H9 (cell line): Measurements from ENCODE around the gene DCHS2. TPM values are rescaled to one million over a fixed set of nuclear protein-coding genes. Genes with fewer than 3 reads are reported as not detected.

Experiments used
- DNase-seq: peaks from one replicate; pipeline ENCODE4 v3.0.0-alpha.2; 2017
- H2AFZ ChIP-seq: one replicate; pipeline ENCODE4 v1.6.1; 2013; ENCODE audit warnings: mild to moderate bottlenecking, low read length, control low read depth, moderate library complexity
- H2AK5ac ChIP-seq: 2 replicates; pipeline ENCODE4 v1.6.1; 2013; ENCODE audit warnings: low read length, control low read depth, mixed read lengths; ENCODE audit not compliant: insufficient read length
- H2BK120ac ChIP-seq: one replicate; pipeline ENCODE4 v1.6.1; 2013; ENCODE audit warnings: low read depth, mild to moderate bottlenecking, low read length, control low read depth, inconsistent platforms; ENCODE audit not compliant: poor library complexity, severe bottlenecking
- H2BK12ac ChIP-seq: 2 replicates; pipeline ENCODE4 v1.6.1; 2013; ENCODE audit warnings: low read length, control low read depth, mixed read lengths, low read depth; ENCODE audit not compliant: insufficient read length
- H2BK15ac ChIP-seq: 2 replicates; pipeline ENCODE4 v1.6.1; 2013; ENCODE audit warnings: low read depth, low read length, control low read depth
- H2BK20ac ChIP-seq: one replicate; pipeline ENCODE4 v1.6.1; 2013; ENCODE audit warnings: low read depth, mild to moderate bottlenecking, low read length, control low read depth, inconsistent platforms; ENCODE audit not compliant: poor library complexity, severe bottlenecking
- H2BK5ac ChIP-seq: 2 replicates; pipeline ENCODE4 v1.6.1; 2013; ENCODE audit warnings: low read length, control low read depth, mixed read lengths; ENCODE audit not compliant: insufficient read length
- H3K14ac ChIP-seq: 2 replicates; pipeline ENCODE4 v1.6.1; 2013; ENCODE audit warnings: low read length, control low read depth; ENCODE audit not compliant: insufficient read depth
- H3K18ac ChIP-seq: 2 replicates; pipeline ENCODE4 v1.6.1; 2013; ENCODE audit warnings: low read depth, mild to moderate bottlenecking, mixed read lengths, low read length, control low read depth; ENCODE audit not compliant: insufficient read length
- H3K23ac ChIP-seq: 2 replicates; pipeline ENCODE4 v1.6.1; 2013; ENCODE audit warnings: low read length, control low read depth, mixed read lengths, low read depth; ENCODE audit not compliant: insufficient read length
- H3K23me2 ChIP-seq: 2 replicates; pipeline ENCODE4 v1.6.1; 2013; ENCODE audit warnings: low read depth, mild to moderate bottlenecking, mixed read lengths, low read length, control low read depth; ENCODE audit not compliant: insufficient read length, poor library complexity, severe bottlenecking
- H3K27ac ChIP-seq: 2 replicates; pipeline ENCODE4 v1.5.1; 2013; ENCODE audit warnings: low read length, control low read depth, mixed read lengths, low read depth; ENCODE audit not compliant: insufficient read length
- H3K27me3 ChIP-seq: 2 replicates; pipeline ENCODE4 v1.6.1; 2013; ENCODE audit warnings: low read length, control low read depth, inconsistent platforms; ENCODE audit not compliant: insufficient read depth
- H3K4ac ChIP-seq: 2 replicates; pipeline ENCODE4 v1.6.1; 2013; ENCODE audit warnings: low read depth, mild to moderate bottlenecking, control low read depth, inconsistent platforms, low read length, moderate library complexity
- H3K4me1 ChIP-seq: 2 replicates; pipeline ENCODE4 v1.6.1; 2013; ENCODE audit warnings: low read length, control low read depth, inconsistent platforms; ENCODE audit not compliant: insufficient read depth
- H3K4me2 ChIP-seq: 2 replicates; pipeline ENCODE4 v1.6.1; 2013; ENCODE audit warnings: low read length, control low read depth, mixed read lengths; ENCODE audit not compliant: insufficient read length, insufficient read depth
- H3K56ac ChIP-seq: 2 replicates; pipeline ENCODE4 v1.6.1; 2013; ENCODE audit warnings: low read depth, mild to moderate bottlenecking, mixed read lengths, low read length, control low read depth; ENCODE audit not compliant: insufficient read length
- H3K79me1 ChIP-seq: 2 replicates; pipeline ENCODE4 v1.6.1; 2013; ENCODE audit warnings: low read depth, mild to moderate bottlenecking, moderate library complexity, low read length, control low read depth, inconsistent platforms; ENCODE audit not compliant: insufficient read depth, poor library complexity, severe bottlenecking
- H3K79me2 ChIP-seq: 2 replicates; pipeline ENCODE4 v1.6.1; 2013; ENCODE audit warnings: low read length, control low read depth, inconsistent platforms; ENCODE audit not compliant: insufficient read depth
- H3K9ac ChIP-seq: 2 replicates; pipeline ENCODE4 v1.6.1; 2013; ENCODE audit warnings: low read length, control low read depth, mixed read lengths; ENCODE audit not compliant: insufficient read length; ENCODE audit errors: extremely low read depth
- H3K9me3 ChIP-seq: one replicate; pipeline ENCODE4 v1.6.1; 2013; ENCODE audit warnings: low read depth, low read length, inconsistent platforms; ENCODE audit not compliant: control insufficient read depth
- H3T11ph ChIP-seq: one replicate; pipeline ENCODE4 v1.6.1; 2013; ENCODE audit warnings: mild to moderate bottlenecking, low read length, control low read depth, inconsistent platforms
- H4K20me1 ChIP-seq: one replicate; pipeline ENCODE4 v1.6.1; 2013; ENCODE audit not compliant: control insufficient read depth, insufficient read length, insufficient read depth
- H4K5ac ChIP-seq: 2 replicates; pipeline ENCODE4 v1.6.1; 2013; ENCODE audit warnings: low read depth, mild to moderate bottlenecking, mixed read lengths, low read length, control low read depth; ENCODE audit not compliant: insufficient read length
- H4K8ac ChIP-seq: replicated peaks from 2 replicates; pipeline ENCODE4 v1.6.1; 2013; ENCODE audit warnings: low read length, control low read depth, mixed read lengths, low read depth; ENCODE audit not compliant: insufficient read length
- H4K91ac ChIP-seq: 2 replicates; pipeline ENCODE4 v1.6.1; 2013; ENCODE audit warnings: low read depth, mild to moderate bottlenecking, moderate library complexity, mixed read lengths, low read length, control low read depth; ENCODE audit not compliant: insufficient read length
- H3K27ac Mint-ChIP-seq, 3 experiments: 2 replicates in 2 of 3; 3 replicates in 1 of 3; pipeline ENCODE4 v1.8.0; 2020 to 2021; ENCODE audit warnings: mixed read lengths in 3 of 3, mild to moderate bottlenecking in 1 of 3, moderate library complexity in 1 of 3
- H3K27me3 Mint-ChIP-seq: 2 replicates; pipeline ENCODE4 v1.8.0; 2021; ENCODE audit warnings: low read depth, mild to moderate bottlenecking, moderate library complexity, mixed read lengths
- H3K36me3 Mint-ChIP-seq, 3 experiments: 2 replicates in 2 of 3; 3 replicates in 1 of 3; pipeline ENCODE4 v1.8.0; 2020 to 2021; ENCODE audit warnings: low read depth in 3 of 3, mixed read lengths in 3 of 3; ENCODE audit not compliant: insufficient read depth in 1 of 3
- H3K4me1 Mint-ChIP-seq, 2 experiments: 2 replicates each; pipeline ENCODE4 v1.8.0; 2020; ENCODE audit warnings: mixed read lengths in 2 of 2
- H3K4me3 Mint-ChIP-seq, 2 experiments: 2 replicates in 1 of 2; 3 replicates in 1 of 2; pipeline ENCODE4 v1.8.0; 2020 to 2021; ENCODE audit warnings: mild to moderate bottlenecking in 2 of 2, mixed read lengths in 2 of 2, moderate library complexity in 1 of 2
- H3K9me3 Mint-ChIP-seq, 2 experiments: 2 replicates in 1 of 2; 3 replicates in 1 of 2; pipeline ENCODE4 v1.8.0; 2020; ENCODE audit warnings: mild to moderate bottlenecking in 2 of 2, mixed read lengths in 2 of 2, moderate library complexity in 1 of 2
- WGBS: extraction: QIAGEN DNeasy Blood & Tissue Kit; methylation state at CpG from one replicate; pipeline ENCODE4 v1.1.7; 2013; ENCODE audit warnings: missing lambda C conversion rate, low lambda C conversion rate, mixed read lengths; ENCODE audit not compliant: insufficient read length; ENCODE audit errors: extremely low coverage; 5-methylcytosine and 5-hydroxymethylcytosine counted together
- total RNA-seq: library from RNA; stranded (reverse); gene quantifications from 2 replicates; pipeline ENCODE4 v1.2.1, GENCODE V29; 2021
- TF ChIP-seq, protein P1 (sequence below): fragments of 200-600 bp; sonication (generic); conservative IDR thresholded peaks from 3 replicates; pipeline ENCODE4 v1.8.0; 2021; ENCODE audit warnings: antibody characterized with exemption, mild to moderate bottlenecking

Gene DCHS2
- total RNA-seq, 1 experiment from 2014 or later = 0.57 TPM

DNA sequence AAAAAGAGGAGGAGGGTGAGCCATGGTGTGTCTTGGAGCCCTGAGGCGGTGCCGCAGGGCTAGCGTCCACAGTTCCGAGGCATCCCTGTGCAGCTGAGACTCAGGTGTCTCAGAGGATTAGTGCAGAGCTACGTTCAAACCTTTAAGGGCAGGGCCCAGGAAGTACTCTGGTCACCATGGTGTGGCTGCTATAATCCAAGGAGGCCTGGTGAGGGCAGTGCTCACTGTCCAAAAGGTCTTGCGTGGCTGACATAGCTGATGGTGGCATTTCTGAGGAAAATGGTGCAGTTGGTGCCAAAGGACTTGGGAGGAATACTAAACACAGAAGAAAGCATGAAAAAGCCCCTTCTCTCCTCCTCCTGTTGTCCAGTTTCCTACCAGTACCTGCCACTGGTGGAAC lies 146.9 kb downstream of the DCHS2 start:
- no peaks in the 10 kb centered on the region for H3K79me1 ChIP-seq
- no peaks in the 10 kb centered on the region for H3K36me3 Mint-ChIP-seq
- no peak overlapping the region for H2BK120ac ChIP-seq
- no peaks in the 10 kb centered on the region for H3K4me1 ChIP-seq
- H3K9me3 Mint-ChIP-seq = no peaks in the 10 kb centered on the region
- no peak overlapping the region for H2BK20ac ChIP-seq
- H3K23me2 ChIP-seq = no peaks in the 10 kb centered on the region
- H3K27me3 ChIP-seq = no peaks in the 10 kb centered on the region
- H4K8ac ChIP-seq = no peak overlapping the region
- no peak overlapping the region for H2BK5ac ChIP-seq
- H3K27ac ChIP-seq = no peak overlapping the region
- H3K9ac ChIP-seq = no peak overlapping the region
- H3K9me3 ChIP-seq = no peaks in the 10 kb centered on the region
- peak; percentile 71 for DNase-seq
- peak overlapping the region in 1 of 3 experiments; percentile 19; a peak in 1 of 7 replicates for H3K27ac Mint-ChIP-seq
- no peaks in the 10 kb centered on the region for H4K20me1 ChIP-seq
- H3K56ac ChIP-seq = no peak overlapping the region
- H4K5ac ChIP-seq = no peak overlapping the region
- no peak overlapping the region for H2AFZ ChIP-seq
- no peak overlapping the region for H3K23ac ChIP-seq
- H3K4me1 Mint-ChIP-seq = no peaks in the 10 kb centered on the region
- no peak overlapping the region for H3T11ph ChIP-seq
- no peak overlapping the region for H3K4ac ChIP-seq
- H3K18ac ChIP-seq = no peak overlapping the region
- no peaks in the 10 kb centered on the region for H3K27me3 Mint-ChIP-seq
- H3K4me3 Mint-ChIP-seq = no peak overlapping the region
- H2AK5ac ChIP-seq = no peak overlapping the region
- no peak overlapping the region for H2BK12ac ChIP-seq
- H2BK15ac ChIP-seq = no peak overlapping the region
- H3K79me2 ChIP-seq = no peaks in the 10 kb centered on the region
- WGBS = no CpG with 5 or more reads among the region's 6 CpGs
- H4K91ac ChIP-seq = no peak overlapping the region
- TF ChIP-seq, protein P1, sequence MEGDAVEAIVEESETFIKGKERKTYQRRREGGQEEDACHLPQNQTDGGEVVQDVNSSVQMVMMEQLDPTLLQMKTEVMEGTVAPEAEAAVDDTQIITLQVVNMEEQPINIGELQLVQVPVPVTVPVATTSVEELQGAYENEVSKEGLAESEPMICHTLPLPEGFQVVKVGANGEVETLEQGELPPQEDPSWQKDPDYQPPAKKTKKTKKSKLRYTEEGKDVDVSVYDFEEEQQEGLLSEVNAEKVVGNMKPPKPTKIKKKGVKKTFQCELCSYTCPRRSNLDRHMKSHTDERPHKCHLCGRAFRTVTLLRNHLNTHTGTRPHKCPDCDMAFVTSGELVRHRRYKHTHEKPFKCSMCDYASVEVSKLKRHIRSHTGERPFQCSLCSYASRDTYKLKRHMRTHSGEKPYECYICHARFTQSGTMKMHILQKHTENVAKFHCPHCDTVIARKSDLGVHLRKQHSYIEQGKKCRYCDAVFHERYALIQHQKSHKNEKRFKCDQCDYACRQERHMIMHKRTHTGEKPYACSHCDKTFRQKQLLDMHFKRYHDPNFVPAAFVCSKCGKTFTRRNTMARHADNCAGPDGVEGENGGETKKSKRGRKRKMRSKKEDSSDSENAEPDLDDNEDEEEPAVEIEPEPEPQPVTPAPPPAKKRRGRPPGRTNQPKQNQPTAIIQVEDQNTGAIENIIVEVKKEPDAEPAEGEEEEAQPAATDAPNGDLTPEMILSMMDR = peak; percentile 60
- H3K4me2 ChIP-seq = no peak overlapping the region
- H3K14ac ChIP-seq = no peak overlapping the region
